ENCODE measurements around the gene PLEKHN1.
A peak's percentile ranks its signal among the peaks of the same experiment; 100 is the strongest.

The PLEKHN1 gene

GRCh38 chr1:930633-931138 lies 35.6 kb upstream of the PLEKHN1 start:
- no peak for DNase-seq (ENCODE audit: low spot score)

GRCh38 chr1:931380-932172 lies 34.7 kb upstream of the PLEKHN1 start:
- DNase-seq (ENCODE audit: low spot score), result no peak

GRCh38 chr1:932173-932510 lies 34.1 kb upstream of the PLEKHN1 start:
- no peak for DNase-seq (ENCODE audit: low spot score)

GRCh38 chr1:932776-933602 lies 33.3 kb upstream of the PLEKHN1 start:
- no peak for DNase-seq (ENCODE audit: low spot score)

GRCh38 chr1:933603-933940 lies 32.7 kb upstream of the PLEKHN1 start:
- DNase-seq (ENCODE audit: low spot score), result no peak

- no peak for DNase-seq (ENCODE audit: low spot score)
Observed at GRCh38 chr1:934991-935750, 31.1 kb upstream of the PLEKHN1 start.

- DNase-seq (ENCODE audit: low spot score), result no peak
Observed at GRCh38 chr1:935751-936231, 30.5 kb upstream of the PLEKHN1 start.

GRCh38 chr1:936348-937264 lies 29.7 kb upstream of the PLEKHN1 start:
- no peak for DNase-seq (ENCODE audit: low spot score)

- no peak for DNase-seq (ENCODE audit: low spot score)
Observed at GRCh38 chr1:937521-937920, 28.8 kb upstream of the PLEKHN1 start.

GRCh38 chr1:938088-938683 lies 28.1 kb upstream of the PLEKHN1 start:
- no peak for DNase-seq (ENCODE audit: low spot score)

- no peak for DNase-seq (ENCODE audit: low spot score)
Observed at GRCh38 chr1:938711-939489, 27.4 kb upstream of the PLEKHN1 start.

- no peak for DNase-seq (ENCODE audit: low spot score)
Observed at GRCh38 chr1:939511-940106, 26.7 kb upstream of the PLEKHN1 start.

- peak; percentile 62 for DNase-seq (ENCODE audit: low spot score)
Observed at GRCh38 chr1:940107-941014, 25.9 kb upstream of the PLEKHN1 start.

- no peak for DNase-seq (ENCODE audit: low spot score)
Observed at GRCh38 chr1:941015-941587, 25.2 kb upstream of the PLEKHN1 start.

GRCh38 chr1:941588-942383 lies 24.5 kb upstream of the PLEKHN1 start:
- DNase-seq (ENCODE audit: low spot score), result peak; percentile 44

- DNase-seq (ENCODE audit: low spot score), result no peak
Observed at GRCh38 chr1:942411-942821, 23.9 kb upstream of the PLEKHN1 start.

GRCh38 chr1:942864-943533 lies 23.3 kb upstream of the PLEKHN1 start:
- DNase-seq (ENCODE audit: low spot score), result no peak

Measured in LoVo (cell line).